Activated CD4-positive, alpha-beta T cell treated with anti-CD3 and anti-CD28 coated beads, Interleukin-2, amount 10 ng/mL, durations not matched to agents 24 days and 14 days (primary cell): ENCODE measurements around the gene IL2RA. TPM values are rescaled to one million over a fixed set of nuclear protein-coding genes. Genes with fewer than 3 reads are reported as not detected.

Source experiments
- DNase-seq: peaks from one replicate; pipeline ENCODE4 v3.0.0; 2022
- H3K27ac Mint-ChIP-seq: one replicate; pipeline ENCODE4 v1.8.0; 2022; ENCODE audit warnings: mild to moderate bottlenecking, mixed read lengths
- H3K27me3 Mint-ChIP-seq: one replicate; pipeline ENCODE4 v1.8.0; 2022; ENCODE audit warnings: mixed read lengths
- H3K36me3 Mint-ChIP-seq: one replicate; pipeline ENCODE4 v1.8.0; 2022; ENCODE audit warnings: low read depth, mild to moderate bottlenecking, mixed read lengths
- H3K4me1 Mint-ChIP-seq: one replicate; pipeline ENCODE4 v1.8.0; 2021; ENCODE audit warnings: mixed read lengths
- H3K4me3 Mint-ChIP-seq: one replicate; pipeline ENCODE4 v1.8.0; 2022; ENCODE audit warnings: mild to moderate bottlenecking, moderate library complexity, mixed read lengths
- H3K9me3 Mint-ChIP-seq: one replicate; pipeline ENCODE4 v1.8.0; 2021; ENCODE audit warnings: mixed read lengths
- intact Hi-C: fragments of 100-400 bp; cut with micrococcal nuclease; formaldehyde crosslinking; loops from one replicate; pipeline ENCODE4 v1.15.1; 2023
- total RNA-seq: library from RNA; stranded (reverse); gene quantifications from 2 replicates; pipeline ENCODE4 v1.2.3, GENCODE V29; 2022

The IL2RA gene
- total RNA-seq, 1 donor from 2014 or later = 989 TPM

DNA sequence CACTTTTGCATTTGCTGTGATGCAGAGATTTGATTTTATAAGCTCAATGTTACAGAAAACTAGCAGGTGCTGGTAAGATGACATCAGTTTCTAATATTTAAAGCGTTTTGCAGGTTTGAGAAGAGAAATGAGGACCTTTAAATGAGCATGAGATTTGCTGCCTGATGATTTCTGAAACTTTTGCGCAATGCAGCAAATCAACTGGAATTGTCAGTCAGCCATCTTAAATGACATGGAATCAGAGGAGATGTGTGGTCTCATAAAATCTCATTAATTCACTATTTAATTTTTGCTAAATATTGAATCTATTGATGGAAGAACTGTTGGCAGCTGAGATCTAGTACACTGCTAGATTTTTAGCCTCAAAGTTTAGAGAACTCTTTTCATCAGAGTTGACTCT lies 30.6 kb upstream of the IL2RA start:
- H3K27ac Mint-ChIP-seq = peak overlapping the region; percentile 54
- H3K9me3 Mint-ChIP-seq = no peaks in the 10 kb centered on the region
- no peak overlapping the region for H3K4me3 Mint-ChIP-seq
- intact Hi-C loops = no loop called here
- peaks cover 62% of the 10 kb centered on the region for H3K4me1 Mint-ChIP-seq
- no peak for DNase-seq
- peaks cover 38% of the 10 kb centered on the region for H3K36me3 Mint-ChIP-seq
- H3K27me3 Mint-ChIP-seq = peaks cover 2% of the 10 kb centered on the region

DNA sequence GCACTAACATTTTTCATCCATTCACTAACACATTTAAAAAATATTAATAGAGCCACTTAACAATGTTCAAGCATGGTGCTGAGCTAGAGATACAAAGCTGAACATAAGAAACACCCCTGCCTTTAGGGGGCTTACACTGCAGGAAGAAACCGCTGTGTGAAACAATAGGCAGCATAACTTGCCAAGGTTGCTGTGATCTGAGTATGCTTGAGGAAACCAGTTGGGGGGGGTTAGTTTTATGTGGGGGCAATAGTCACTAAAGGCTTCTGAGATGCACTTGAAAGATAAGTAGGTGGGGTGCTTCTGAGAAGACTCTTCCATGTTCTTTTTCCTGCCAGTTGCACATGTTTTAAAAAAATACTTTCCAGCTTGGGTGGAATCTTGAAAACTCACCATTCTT lies 29.5 kb upstream of the IL2RA start:
- DNase-seq = peak; percentile 62
- Mint-ChIP-seq H3K9me3 (no peaks in the 10 kb centered on the region), H3K27ac (no peak overlapping the region), H3K27me3 (peaks cover 2% of the 10 kb centered on the region), H3K36me3 (peaks cover 29% of the 10 kb centered on the region), H3K4me1 (peaks cover 67% of the 10 kb centered on the region), H3K4me3 (peak overlapping the region; percentile 66)
- intact Hi-C loops = no loop called here

DNA sequence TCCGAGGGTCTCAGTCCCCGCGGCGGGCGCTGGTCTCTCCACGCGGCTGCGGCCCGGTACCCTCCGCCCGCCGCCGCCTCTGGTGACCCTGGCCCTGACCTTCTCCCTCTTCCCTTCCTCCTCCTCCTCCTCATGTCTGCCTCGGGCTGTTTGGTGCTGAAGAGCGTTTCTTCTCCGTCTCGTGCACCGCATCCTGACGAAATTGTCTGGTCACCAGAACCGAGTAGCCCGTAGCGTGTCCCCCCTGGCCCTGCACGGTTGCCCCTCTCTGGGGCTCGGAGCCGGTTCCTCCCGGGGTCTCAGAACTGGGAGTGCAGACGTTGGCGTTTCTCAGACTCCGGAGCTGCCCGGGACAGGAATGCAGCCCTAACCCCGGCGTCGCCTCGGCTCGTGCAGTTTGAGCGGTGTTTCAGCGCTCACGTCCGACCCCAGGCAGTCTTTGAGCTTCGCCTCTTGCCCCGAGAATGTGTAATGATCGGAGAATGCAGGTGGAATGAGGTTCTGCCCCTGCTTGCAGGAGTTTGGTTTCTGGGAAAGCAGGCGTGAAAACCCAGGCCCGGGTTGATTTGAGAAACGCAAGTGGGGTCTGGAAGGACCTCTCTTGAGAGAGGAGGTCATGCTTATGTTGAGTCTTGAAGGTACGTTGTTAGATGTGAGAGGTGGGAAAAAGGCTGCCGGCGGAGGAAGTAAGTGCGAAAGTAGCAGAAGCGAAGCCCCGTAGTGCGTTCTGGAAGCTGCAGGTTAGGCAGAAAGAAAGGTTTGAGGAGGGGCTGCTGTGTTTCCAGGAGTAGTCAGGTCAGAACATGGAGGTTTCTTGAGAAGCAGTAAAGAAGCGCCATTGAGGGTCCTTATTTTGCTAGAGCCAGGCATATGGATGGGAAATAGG lies 27.4 kb upstream of the IL2RA start:
- H3K4me3 Mint-ChIP-seq = peak overlapping the region; percentile 86
- H3K36me3 Mint-ChIP-seq = peaks cover 25% of the 10 kb centered on the region
- H3K27me3 Mint-ChIP-seq = peaks cover 2% of the 10 kb centered on the region
- intact Hi-C loops = loop anchor here (10.0 kb wide), 1 partner anchor 405 kb away; no protein-coding TSS in a partner anchor
- H3K27ac Mint-ChIP-seq = peak overlapping the region; percentile 46
- H3K9me3 Mint-ChIP-seq = no peaks in the 10 kb centered on the region
- peaks cover 63% of the 10 kb centered on the region for H3K4me1 Mint-ChIP-seq
- peak; percentile 78 for DNase-seq

DNA sequence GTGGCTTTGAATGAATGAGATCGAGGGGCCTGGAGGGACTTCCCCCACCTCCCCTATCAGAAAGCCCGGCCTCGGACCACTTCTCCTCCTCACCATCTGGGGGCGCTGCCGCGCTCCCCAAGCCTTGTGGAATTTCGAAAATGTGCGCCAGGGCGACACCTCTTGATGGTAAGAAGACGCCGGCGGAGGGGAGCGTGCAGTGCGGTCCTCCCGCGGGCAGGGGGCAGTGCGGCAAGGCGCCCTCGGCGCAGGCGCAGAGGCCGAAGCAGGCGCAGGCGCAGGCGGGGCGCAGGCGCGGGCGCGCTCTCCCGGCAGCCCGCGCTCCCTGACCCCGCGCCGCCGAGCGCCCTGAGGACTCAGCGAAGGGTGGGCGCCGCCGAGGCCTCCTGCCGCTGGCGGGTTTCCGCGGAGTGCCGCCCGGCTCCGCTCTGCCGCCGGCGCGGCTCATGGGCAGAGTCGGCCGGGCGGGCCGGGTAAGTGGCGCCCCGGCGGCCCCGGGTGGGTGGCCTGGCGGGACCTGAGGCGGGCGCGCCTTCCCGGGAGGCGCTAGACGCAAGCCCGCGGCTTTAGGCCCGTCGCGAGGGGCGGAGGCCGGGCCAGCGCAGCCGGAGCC lies 26.7 kb upstream of the IL2RA start, which contains the start of gene RBM17:
Gene RBM17, plus strand, starts transcription at position 314 of the 613 bp plus-strand sequence. CDS start 8,032 bp downstream, outside the sequence.
- Mint-ChIP-seq H3K9me3 (no peaks in the 10 kb centered on the region), H3K27me3 (peaks cover 2% of the 10 kb centered on the region), H3K27ac (peak within 1 kb of the TSS; percentile 85), H3K36me3 (peaks cover 20% of the 10 kb centered on the region), H3K4me3 (peak within 1 kb of the TSS; percentile 86), H3K4me1 (peaks cover 60% of the 10 kb centered on the region)
- DNase-seq = peak; percentile 99
- intact Hi-C loops = loop anchor here (1.0 to 10.0 kb wide), 3 partner anchors 44 to 406 kb away; no protein-coding TSS in a partner anchor

DNA sequence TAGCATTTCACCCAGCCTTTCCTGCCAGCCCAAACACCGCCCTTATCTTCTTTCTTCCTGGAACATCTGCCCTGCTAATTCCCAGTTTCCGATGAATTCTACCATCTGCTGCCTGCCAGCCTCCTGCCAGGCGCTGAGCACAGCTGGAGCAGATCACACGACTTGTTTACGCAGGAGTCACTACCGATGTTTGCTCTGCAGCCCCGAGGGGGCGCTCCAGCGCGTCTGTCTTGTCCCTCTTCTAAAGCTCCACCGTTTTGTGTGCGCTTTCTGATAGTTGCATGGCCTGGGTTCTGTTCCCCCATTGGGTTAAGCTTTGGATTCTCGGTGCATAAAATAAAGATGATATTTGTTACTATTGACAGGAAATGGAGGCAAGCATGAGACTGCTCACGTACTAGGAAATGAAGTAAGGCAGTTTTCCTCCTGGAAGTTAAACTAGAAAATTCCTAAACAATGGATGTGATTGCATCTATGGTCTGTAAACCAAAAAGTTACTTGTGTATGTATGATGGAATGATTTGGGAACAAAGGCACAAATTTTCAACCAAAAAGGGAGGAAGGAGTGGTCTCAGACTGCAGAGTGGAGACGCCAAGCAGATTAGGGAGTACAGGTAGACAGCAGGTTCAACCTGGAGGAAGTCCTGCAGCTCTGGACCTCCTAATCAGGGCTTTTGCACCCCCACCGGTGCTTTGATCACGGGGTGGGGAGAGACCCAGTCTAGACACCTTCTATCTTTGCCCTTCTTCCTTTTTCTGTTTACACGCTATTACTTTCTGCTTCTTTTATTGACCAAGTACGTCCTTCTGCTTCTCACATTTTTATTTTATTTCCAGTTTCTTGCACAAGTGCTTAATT lies 24.4 kb upstream of the IL2RA start:
- Mint-ChIP-seq H3K4me3 (peak overlapping the region; percentile 64), H3K4me1 (peaks cover 69% of the 10 kb centered on the region), H3K27ac (peak overlapping the region; percentile 86), H3K36me3 (peaks cover 13% of the 10 kb centered on the region), H3K9me3 (peaks cover 4% of the 10 kb centered on the region), H3K27me3 (peaks cover 2% of the 10 kb centered on the region)
- intact Hi-C loops = loop anchor here (2.0 to 10.0 kb wide), 2 partner anchors 110 to 408 kb away; partner anchors contain the start of gene IL15RA
- peak; percentile 96 for DNase-seq

DNA sequence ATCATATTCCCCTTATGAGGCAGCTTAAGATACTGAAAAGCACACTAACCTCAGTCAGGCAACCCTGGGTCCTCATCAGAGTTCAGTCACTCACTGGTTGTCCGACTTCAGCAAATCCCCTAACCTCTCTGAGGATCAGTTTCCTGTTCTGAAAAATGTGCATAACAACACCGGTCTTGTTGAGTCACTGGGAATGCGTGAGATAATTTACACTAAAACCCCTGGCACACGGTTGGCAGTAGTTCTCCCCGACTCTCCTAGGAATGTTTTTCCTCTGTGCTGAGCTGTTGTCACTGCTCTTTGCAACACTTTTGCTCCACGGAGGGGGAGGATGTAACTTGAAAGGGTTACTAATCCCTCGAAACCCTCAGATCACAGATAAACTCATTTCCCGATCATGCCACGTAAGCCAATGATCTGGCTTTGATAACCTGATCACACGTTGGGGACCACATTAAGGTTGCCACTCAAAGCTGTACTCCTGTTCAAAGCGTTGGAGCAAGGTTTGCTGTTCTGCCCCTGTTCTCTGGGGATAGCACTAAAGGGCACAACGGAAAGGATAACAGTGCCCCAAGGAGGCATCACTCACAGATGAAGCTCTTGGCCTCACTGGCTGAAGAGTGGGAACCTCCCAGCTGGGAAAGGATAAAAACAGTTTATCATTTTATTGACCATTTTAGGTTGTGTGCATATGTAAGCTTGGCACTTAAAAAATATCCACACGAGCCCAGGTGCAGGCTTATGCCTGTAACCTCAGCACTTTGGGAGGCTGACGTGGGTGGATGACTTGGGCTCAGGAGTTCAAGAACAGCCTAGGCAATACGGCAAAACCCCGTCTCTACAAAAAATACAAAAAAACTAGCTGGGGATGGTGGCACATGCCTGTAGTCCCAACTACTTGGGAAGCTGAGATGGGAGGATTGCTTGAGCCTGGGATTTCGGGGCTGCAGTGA lies 21.6 kb upstream of the IL2RA start:
- intact Hi-C loops = loop anchor here (1.0 to 10.0 kb wide), 6 partner anchors 13 to 411 kb away; partner anchors contain the start of gene IL2RA
- H3K27me3 Mint-ChIP-seq = peaks cover 2% of the 10 kb centered on the region
- H3K27ac Mint-ChIP-seq = peak overlapping the region; percentile 97
- H3K9me3 Mint-ChIP-seq = peaks cover 4% of the 10 kb centered on the region
- peak overlapping the region; percentile 87 for H3K4me3 Mint-ChIP-seq
- H3K36me3 Mint-ChIP-seq = peaks cover 6% of the 10 kb centered on the region
- peaks cover 62% of the 10 kb centered on the region for H3K4me1 Mint-ChIP-seq
- DNase-seq = peak; percentile 90

DNA sequence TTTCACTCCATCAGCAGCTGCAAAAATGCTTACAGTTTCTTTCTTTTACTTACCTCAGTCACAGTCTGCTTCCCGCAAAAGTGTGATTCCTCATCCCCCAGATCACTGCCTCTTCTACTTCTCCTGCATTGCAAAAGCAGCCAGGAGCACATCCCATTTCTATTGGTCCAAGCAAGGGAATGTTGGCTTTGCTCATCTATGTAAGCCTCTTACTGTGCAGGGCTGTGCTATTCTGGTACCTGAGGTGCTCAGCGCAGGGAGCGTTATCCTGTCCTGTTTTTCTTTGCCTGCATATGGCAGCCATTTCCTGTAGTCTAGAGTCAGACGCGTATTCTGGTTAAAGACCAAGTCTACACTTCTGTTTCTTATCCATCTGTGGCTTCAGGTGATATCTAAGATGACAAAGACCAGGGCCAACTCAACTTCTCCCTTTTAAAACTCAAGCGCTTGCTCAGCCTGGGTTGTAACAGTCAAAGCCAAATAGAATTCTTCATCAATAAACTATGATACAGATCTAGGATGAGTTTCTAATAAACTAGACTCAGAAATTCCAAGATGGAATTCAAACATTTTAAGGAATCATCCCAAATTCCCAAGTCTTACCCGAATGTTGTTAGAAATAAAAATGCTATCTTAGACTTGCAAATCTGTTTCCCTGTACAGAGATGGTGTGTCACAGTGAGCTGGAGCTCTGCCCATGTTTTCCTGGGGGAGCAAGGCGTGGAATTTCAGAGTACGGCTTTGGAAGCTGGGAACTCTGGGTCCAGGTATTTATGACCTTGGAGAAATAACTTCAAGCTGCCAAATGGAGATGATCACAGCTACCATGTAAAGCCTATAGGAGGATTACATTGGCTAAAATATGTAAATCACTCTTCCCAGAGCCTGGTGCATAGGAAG lies 20.6 kb upstream of the IL2RA start:
- H3K36me3 Mint-ChIP-seq = peaks cover 4% of the 10 kb centered on the region

DNA sequence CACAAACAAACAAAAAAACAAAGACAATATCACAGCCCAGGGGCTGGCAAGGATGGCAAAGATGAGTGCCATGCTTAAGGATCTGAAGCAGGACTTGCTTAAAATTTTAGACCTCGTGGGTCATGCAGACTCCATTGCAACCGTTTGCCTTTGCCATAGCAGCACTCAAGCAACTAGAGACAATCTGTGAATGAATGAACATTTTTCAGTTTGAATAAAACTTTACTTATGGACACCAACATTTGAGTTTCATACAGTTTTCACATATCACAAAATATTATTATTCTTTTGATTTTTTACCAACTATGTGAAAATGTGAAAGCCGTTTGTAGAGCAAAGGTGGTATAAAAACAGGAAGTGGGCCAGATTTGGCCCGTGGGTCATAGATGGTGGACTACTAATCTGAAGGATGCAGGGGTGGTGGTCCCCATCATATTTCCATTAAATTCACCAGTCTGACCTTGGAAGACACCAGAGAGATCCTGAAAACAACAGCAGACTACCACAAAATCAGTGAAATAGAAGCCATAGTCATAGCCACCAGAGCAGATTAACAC lies 18.3 kb upstream of the IL2RA start:
- H3K36me3 Mint-ChIP-seq = peaks cover 4% of the 10 kb centered on the region
- no peaks in the 10 kb centered on the region for H3K27me3 Mint-ChIP-seq
- H3K9me3 Mint-ChIP-seq = peaks cover 4% of the 10 kb centered on the region
- DNase-seq = no peak
- H3K4me1 Mint-ChIP-seq = peaks cover 46% of the 10 kb centered on the region
- no peak overlapping the region for H3K4me3 Mint-ChIP-seq
- intact Hi-C loops = loop anchor here (10.0 kb wide), 1 partner anchor 414 kb away; no protein-coding TSS in a partner anchor
- H3K27ac Mint-ChIP-seq = peak overlapping the region; percentile 32

More for the DNA sequence above, 20.6 kb upstream of the IL2RA start:
- H3K27ac Mint-ChIP-seq = peak overlapping the region; percentile 97
- peaks cover 56% of the 10 kb centered on the region for H3K4me1 Mint-ChIP-seq
- intact Hi-C loops = loop anchor here (1.0 to 10.0 kb wide), 6 partner anchors 12 to 412 kb away; partner anchors contain the start of gene IL2RA
- peaks cover 4% of the 10 kb centered on the region for H3K9me3 Mint-ChIP-seq
- no peak for DNase-seq
- H3K4me3 Mint-ChIP-seq = peak overlapping the region; percentile 87
- H3K27me3 Mint-ChIP-seq = no peaks in the 10 kb centered on the region

DNA sequence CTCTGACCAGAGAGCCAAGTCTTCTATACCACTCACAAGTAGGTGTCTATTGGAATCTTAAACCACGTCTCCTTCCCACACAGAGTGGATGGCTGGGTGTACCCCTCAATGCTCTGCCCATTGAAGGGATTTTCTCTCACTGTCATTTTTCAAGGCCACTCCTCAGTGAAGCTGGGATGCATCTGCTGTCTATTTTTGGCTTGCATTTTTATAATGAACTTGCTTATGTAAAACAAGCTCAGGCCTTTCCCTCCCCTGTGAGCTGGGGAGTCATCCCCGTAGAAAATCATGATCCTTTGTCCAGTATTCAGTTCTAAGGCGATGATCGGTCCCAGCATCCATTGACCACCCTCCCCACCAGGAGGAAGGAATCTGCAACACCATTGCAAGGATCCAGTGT lies 16.9 kb upstream of the IL2RA start:
- Mint-ChIP-seq H3K9me3 (peaks cover 4% of the 10 kb centered on the region), H3K27ac (peak overlapping the region; percentile 12), H3K4me1 (peaks cover 54% of the 10 kb centered on the region), H3K36me3 (peaks cover 4% of the 10 kb centered on the region), H3K27me3 (no peaks in the 10 kb centered on the region), H3K4me3 (no peak overlapping the region)
- intact Hi-C loops = no loop called here
- DNase-seq = no peak

DNA sequence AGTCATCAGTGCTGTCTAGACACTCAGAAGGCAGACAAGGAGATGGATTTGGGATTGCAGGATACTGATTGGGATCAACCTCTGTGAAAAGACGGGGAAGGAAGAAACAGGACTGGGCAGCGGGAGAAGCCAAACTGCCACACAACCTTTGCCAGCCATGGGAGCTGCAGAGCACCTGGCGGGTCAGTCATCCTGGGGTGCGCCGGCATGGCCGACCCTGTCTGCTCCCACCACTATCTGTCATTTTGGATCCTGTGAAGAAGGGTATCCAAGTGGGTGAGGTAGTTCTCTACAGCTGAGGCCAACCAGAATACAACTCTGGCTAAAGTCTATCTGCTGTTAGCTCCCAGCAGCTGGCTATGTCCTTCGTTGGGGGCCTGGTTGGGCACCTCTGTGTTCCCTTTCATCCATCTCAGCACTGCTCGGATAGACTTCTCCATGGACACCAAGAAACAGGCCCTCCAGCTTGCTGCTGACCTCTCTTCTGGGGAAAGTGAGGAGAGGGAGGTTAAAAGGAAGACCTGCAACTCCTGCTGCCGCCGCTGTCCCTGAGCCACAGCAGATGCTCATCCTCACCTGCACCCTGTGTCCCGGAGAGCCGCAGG lies 15.0 kb upstream of the IL2RA start:
- Mint-ChIP-seq H3K4me1 (peaks cover 52% of the 10 kb centered on the region), H3K36me3 (peaks cover 4% of the 10 kb centered on the region), H3K27ac (no peak overlapping the region), H3K27me3 (no peaks in the 10 kb centered on the region), H3K9me3 (peaks cover 4% of the 10 kb centered on the region), H3K4me3 (no peak overlapping the region)
- intact Hi-C loops = no loop called here
- no peak for DNase-seq
